T-helper 2 cell treated with Interferon-gamma antibody and Interleukin-4, amounts not matched to agents 5 μg/mL and 100 μg/mL, for 36 hours (primary cell): ENCODE measurements around the gene MYBPC2.

Experiments
- DNase-seq: peaks from one replicate; pipeline ENCODE4 v3.0.0; 2021; ENCODE audit warnings: low spot score
- H3K27ac Mint-ChIP-seq: one replicate; pipeline ENCODE4 v1.8.0; 2021; ENCODE audit warnings: mild to moderate bottlenecking, mixed read lengths
- H3K27me3 Mint-ChIP-seq: one replicate; pipeline ENCODE4 v1.8.0; 2021; ENCODE audit warnings: low read depth, mixed read lengths
- H3K36me3 Mint-ChIP-seq: one replicate; pipeline ENCODE4 v1.8.0; 2021; ENCODE audit warnings: low read depth, mixed read lengths
- H3K4me1 Mint-ChIP-seq: one replicate; pipeline ENCODE4 v1.8.0; 2021; ENCODE audit warnings: low read depth, mixed read lengths
- H3K4me3 Mint-ChIP-seq: one replicate; pipeline ENCODE4 v1.8.0; 2022; ENCODE audit warnings: mild to moderate bottlenecking, moderate library complexity, mixed read lengths
- H3K9me3 Mint-ChIP-seq: one replicate; pipeline ENCODE4 v1.8.0; 2021; ENCODE audit warnings: mixed read lengths

The MYBPC2 gene

DNA sequence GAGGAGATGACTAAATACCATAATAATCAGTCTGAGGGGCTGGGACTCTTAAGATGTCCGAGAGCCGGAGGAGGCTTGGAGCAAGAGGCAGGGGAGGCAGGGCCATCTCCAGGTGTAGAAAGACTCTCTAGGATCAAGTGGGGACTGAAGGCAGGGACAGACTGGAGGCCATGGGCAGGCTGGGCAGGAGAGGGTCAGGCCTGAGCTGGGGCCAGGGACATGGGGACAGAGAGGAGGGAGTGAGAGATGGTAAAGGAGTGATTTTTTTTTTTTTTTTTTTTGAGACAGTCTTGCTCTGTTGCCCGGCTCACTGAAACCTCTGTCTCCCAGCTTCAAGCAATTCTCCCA is 76.1 kb downstream of the MYBPC2 start:
- H3K4me1 Mint-ChIP-seq: peaks cover 11% of the 10 kb centered on the region
- peak overlapping the region; percentile 66 for H3K27ac Mint-ChIP-seq
- H3K27me3 Mint-ChIP-seq: no peaks in the 10 kb centered on the region
- H3K4me3 Mint-ChIP-seq: peak overlapping the region; percentile 27
- no peak for DNase-seq
- no peaks in the 10 kb centered on the region for H3K9me3 Mint-ChIP-seq
- peaks cover 3% of the 10 kb centered on the region for H3K36me3 Mint-ChIP-seq

- H3K27ac Mint-ChIP-seq: peak overlapping the region; percentile 69
- H3K27me3 Mint-ChIP-seq: no peaks in the 10 kb centered on the region
- DNase-seq: no peak
- peaks cover 3% of the 10 kb centered on the region for H3K36me3 Mint-ChIP-seq
- peaks cover 11% of the 10 kb centered on the region for H3K4me1 Mint-ChIP-seq
- peak overlapping the region; percentile 45 for H3K4me3 Mint-ChIP-seq
- no peaks in the 10 kb centered on the region for H3K9me3 Mint-ChIP-seq
Measured at GRCh38 chr19:50509366-50509765, 76.7 kb downstream of the MYBPC2 start.

GRCh38 chr19:50510121-50510670 is 77.5 kb downstream of the MYBPC2 start:
- H3K4me1 Mint-ChIP-seq: peaks cover 11% of the 10 kb centered on the region
- peak overlapping the region; percentile 98 for H3K4me3 Mint-ChIP-seq
- H3K36me3 Mint-ChIP-seq: peaks cover 3% of the 10 kb centered on the region
- no peaks in the 10 kb centered on the region for H3K27me3 Mint-ChIP-seq
- peak overlapping the region; percentile 100 for H3K27ac Mint-ChIP-seq
- no peak for DNase-seq
- no peaks in the 10 kb centered on the region for H3K9me3 Mint-ChIP-seq

GRCh38 chr19:50510700-50511068 is 78.0 kb downstream of the MYBPC2 start:
- no peaks in the 10 kb centered on the region for H3K9me3 Mint-ChIP-seq
- peaks cover 3% of the 10 kb centered on the region for H3K36me3 Mint-ChIP-seq
- H3K27me3 Mint-ChIP-seq: no peaks in the 10 kb centered on the region
- H3K4me3 Mint-ChIP-seq: peak overlapping the region; percentile 98
- H3K27ac Mint-ChIP-seq: peak overlapping the region; percentile 100
- DNase-seq: no peak
- peaks cover 11% of the 10 kb centered on the region for H3K4me1 Mint-ChIP-seq

- H3K9me3 Mint-ChIP-seq: no peaks in the 10 kb centered on the region
- peak within 1 kb of the TSS; percentile 98 for H3K4me3 Mint-ChIP-seq
- H3K36me3 Mint-ChIP-seq: peaks cover 3% of the 10 kb centered on the region
- DNase-seq: peak; percentile 98
- peaks cover 11% of the 10 kb centered on the region for H3K4me1 Mint-ChIP-seq
- no peaks in the 10 kb centered on the region for H3K27me3 Mint-ChIP-seq
- H3K27ac Mint-ChIP-seq: peak within 1 kb of the TSS; percentile 100
Measured at GRCh38 chr19:50511069-50511822, 78.6 kb downstream of the MYBPC2 start, which contains the start of gene JOSD2. Gene JOSD2 (minus strand): TSS chr19:50511191. CDS start chr19:50510431, 760 bp downstream.

DNA sequence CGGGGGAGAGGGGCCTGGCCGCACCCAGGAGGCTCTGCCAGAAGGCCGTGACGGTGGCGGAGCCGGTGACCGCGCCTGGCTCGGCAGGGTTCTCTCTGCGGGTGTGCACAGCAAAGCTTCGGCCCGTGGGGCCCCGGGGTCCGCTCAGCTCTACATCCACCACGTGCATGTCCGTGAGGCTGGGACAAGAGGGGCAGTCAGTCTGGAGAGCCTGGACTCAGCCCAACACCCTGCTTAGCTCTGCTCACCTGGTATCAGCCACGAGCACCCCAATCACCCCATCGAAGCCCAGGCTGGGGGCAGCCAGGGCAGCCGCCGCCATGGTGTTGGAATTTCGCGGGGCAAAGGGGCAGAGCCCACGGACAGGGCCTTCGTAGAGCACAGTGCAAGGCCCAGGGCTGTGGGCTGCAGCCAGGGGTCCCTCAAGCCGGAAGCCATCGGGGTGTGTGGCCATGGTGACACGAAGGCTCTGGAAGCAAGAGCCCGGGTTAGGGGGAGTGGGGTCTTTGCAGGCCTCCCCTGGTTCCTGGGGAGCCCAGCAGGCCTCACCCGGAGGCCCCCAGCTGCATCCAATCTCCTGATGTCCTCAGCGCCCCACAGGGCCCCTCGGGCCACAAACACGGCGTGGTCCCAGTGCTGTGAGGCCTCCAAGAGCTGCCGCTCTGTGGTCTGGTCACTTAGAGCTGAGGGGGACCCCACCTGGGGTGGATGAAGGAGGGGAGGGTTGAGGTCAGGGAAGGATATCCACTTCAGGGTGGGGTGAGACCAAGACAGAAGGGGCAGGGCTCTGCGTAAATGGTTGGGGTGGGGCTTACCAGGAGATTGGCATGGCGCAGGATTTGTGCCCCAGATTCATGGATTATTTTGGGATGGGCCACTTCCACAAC is 79.7 kb downstream of the MYBPC2 start:
- Mint-ChIP-seq H3K27me3 (no peaks in the 10 kb centered on the region), H3K9me3 (no peaks in the 10 kb centered on the region), H3K27ac (no peak overlapping the region), H3K4me3 (no peak overlapping the region), H3K4me1 (peaks cover 11% of the 10 kb centered on the region), H3K36me3 (peaks cover 3% of the 10 kb centered on the region)
- DNase-seq: no peak

- DNase-seq: no peak
- H3K27me3 Mint-ChIP-seq: no peaks in the 10 kb centered on the region
- H3K36me3 Mint-ChIP-seq: peaks cover 3% of the 10 kb centered on the region
- H3K4me3 Mint-ChIP-seq: peak overlapping the region; percentile 49
- peak overlapping the region; percentile 45 for H3K27ac Mint-ChIP-seq
- H3K4me1 Mint-ChIP-seq: peaks cover 11% of the 10 kb centered on the region
- no peaks in the 10 kb centered on the region for H3K9me3 Mint-ChIP-seq
Measured at GRCh38 chr19:50512999-50513745, 80.5 kb downstream of the MYBPC2 start.

GRCh38 chr19:50513746-50514345 is 81.2 kb downstream of the MYBPC2 start, which contains the start of gene ASPDH:
Gene ASPDH (minus strand): TSS chr19:50513913. CDS start chr19:50513823, 90 bp downstream.
- H3K27me3 Mint-ChIP-seq: no peaks in the 10 kb centered on the region
- DNase-seq: no peak
- peaks cover under 1% of the 10 kb centered on the region for H3K36me3 Mint-ChIP-seq
- peaks cover 11% of the 10 kb centered on the region for H3K4me1 Mint-ChIP-seq
- H3K4me3 Mint-ChIP-seq: peak within 1 kb of the TSS; percentile 49
- peak within 1 kb of the TSS; percentile 57 for H3K27ac Mint-ChIP-seq
- H3K9me3 Mint-ChIP-seq: no peaks in the 10 kb centered on the region

GRCh38 chr19:50514346-50515167 is 81.9 kb downstream of the MYBPC2 start:
- no peak for DNase-seq
- no peak overlapping the region for H3K4me3 Mint-ChIP-seq
- H3K9me3 Mint-ChIP-seq: no peaks in the 10 kb centered on the region
- no peaks in the 10 kb centered on the region for H3K27me3 Mint-ChIP-seq
- peaks cover 9% of the 10 kb centered on the region for H3K4me1 Mint-ChIP-seq
- H3K36me3 Mint-ChIP-seq: no peaks in the 10 kb centered on the region
- H3K27ac Mint-ChIP-seq: peak overlapping the region; percentile 57

DNA sequence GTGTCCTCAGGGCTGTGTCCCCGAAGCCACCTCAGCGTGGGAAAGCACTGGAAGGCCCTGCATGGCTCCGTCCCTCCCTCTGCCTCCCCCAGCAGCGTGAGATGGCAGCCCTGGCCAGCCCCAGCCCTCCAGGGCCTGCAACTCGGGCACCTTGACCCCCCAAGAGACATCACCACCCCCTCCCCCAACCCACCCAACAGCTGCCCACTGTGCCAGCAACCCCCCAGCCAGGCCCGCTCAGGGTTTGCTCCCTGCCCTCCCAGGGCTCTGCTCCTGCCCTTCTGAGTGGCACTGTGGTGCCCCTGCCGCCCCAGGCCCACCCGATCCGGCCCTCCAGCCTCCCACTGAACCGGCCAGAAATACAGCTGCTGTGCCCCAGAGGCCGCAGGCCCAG is 82.5 kb downstream of the MYBPC2 start:
- Mint-ChIP-seq H3K4me1 (peaks cover 9% of the 10 kb centered on the region), H3K9me3 (no peaks in the 10 kb centered on the region), H3K27ac (no peak overlapping the region), H3K4me3 (no peak overlapping the region), H3K27me3 (no peaks in the 10 kb centered on the region), H3K36me3 (no peaks in the 10 kb centered on the region)
- DNase-seq: no peak
